GM18505 (cell line): ENCODE results near the gene KRT34.
"Not testable (repeated sequence)": the region's sequence is repeated elsewhere in the genome, so short reads cannot be mapped to it uniquely, and the experiment has no call there.

Experiments used
- ATAC-seq: cut with Tn5 transposase; IDR thresholded peaks from one replicate; pipeline ENCODE4 v1.9.1; 2021; ENCODE audit not compliant: unreplicated experiment
- POLR2A ChIP-seq: IDR thresholded peaks from 4 replicates; pipeline ENCODE4 v1.6.1; 2011; ENCODE audit warnings: borderline replicate concordance; ENCODE audit not compliant: insufficient read depth, insufficient read length; ENCODE audit errors: extremely low read depth

The KRT34 gene

GRCh38 chr17:41415833-41416335 is 33.8 kb upstream of the KRT34 start:
- ATAC-seq: no peak
- TF ChIP-seq POLR2A: no peak

GRCh38 chr17:41415411-41415810 is 33.3 kb upstream of the KRT34 start:
- no peak for TF ChIP-seq POLR2A
- ATAC-seq: no peak

- TF ChIP-seq POLR2A: no peak
- no peak for ATAC-seq
Observed at GRCh38 chr17:41413982-41414381, 31.9 kb upstream of the KRT34 start.

GRCh38 chr17:41413353-41413957 is 31.3 kb upstream of the KRT34 start:
- no peak for ATAC-seq
- TF ChIP-seq POLR2A: no peak

- no peak for ATAC-seq
- no peak for TF ChIP-seq POLR2A
Observed at GRCh38 chr17:41411072-41411840, 29.1 kb upstream of the KRT34 start.

GRCh38 chr17:41407226-41407625 is 25.1 kb upstream of the KRT34 start:
- no peak for TF ChIP-seq POLR2A
- no peak for ATAC-seq

- no peak for TF ChIP-seq POLR2A
- ATAC-seq: no peak
Observed at GRCh38 chr17:41406205-41406604, 24.1 kb upstream of the KRT34 start.

- TF ChIP-seq POLR2A: no peak
- ATAC-seq: no peak
Observed at GRCh38 chr17:41404024-41404671, 22.0 kb upstream of the KRT34 start.

- no peak for ATAC-seq
- no peak for TF ChIP-seq POLR2A
Observed at GRCh38 chr17:41403404-41404023, 21.4 kb upstream of the KRT34 start.

- TF ChIP-seq POLR2A: no peak
- no peak for ATAC-seq
Observed at GRCh38 chr17:41402161-41402560, 20.1 kb upstream of the KRT34 start.

GRCh38 chr17:41396996-41397660 is 15.0 kb upstream of the KRT34 start, which contains the start of gene KRT31:
Gene KRT31 (minus strand): TSS chr17:41397608. CDS start chr17:41397539, 69 bp downstream.
- no peak for ATAC-seq
- TF ChIP-seq POLR2A: no peak

GRCh38 chr17:41396340-41396739 is 14.2 kb upstream of the KRT34 start:
- ATAC-seq: no peak
- no peak for TF ChIP-seq POLR2A

- no peak for ATAC-seq
- TF ChIP-seq POLR2A: no peak
Observed at GRCh38 chr17:41395611-41396010, 13.5 kb upstream of the KRT34 start.

GRCh38 chr17:41395044-41395443 is 12.9 kb upstream of the KRT34 start:
- ATAC-seq: not testable (repeated sequence)
